ENCODE data around the gene ST3GAL6.

DNA sequence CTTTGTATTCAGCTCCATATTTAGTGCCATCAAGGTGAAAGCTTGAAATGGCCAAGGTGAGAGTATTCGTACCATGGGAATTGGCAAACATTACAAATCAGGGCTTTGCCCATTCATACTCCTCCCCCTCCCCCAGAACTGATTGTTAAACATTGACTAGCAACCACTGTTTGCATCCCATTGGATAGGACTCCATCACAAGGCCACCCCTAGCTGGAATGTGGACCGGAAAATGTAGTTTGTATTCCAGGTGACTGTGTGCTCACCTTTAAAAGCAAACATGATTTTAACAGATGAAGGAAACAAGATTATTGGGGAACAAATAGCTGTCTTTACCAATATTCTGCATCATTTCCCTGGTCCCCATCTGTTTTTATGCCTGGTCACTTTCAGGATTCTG is 14.1 kb downstream of the ST3GAL6 start:
- TF ChIP-seq, protein P1, sequence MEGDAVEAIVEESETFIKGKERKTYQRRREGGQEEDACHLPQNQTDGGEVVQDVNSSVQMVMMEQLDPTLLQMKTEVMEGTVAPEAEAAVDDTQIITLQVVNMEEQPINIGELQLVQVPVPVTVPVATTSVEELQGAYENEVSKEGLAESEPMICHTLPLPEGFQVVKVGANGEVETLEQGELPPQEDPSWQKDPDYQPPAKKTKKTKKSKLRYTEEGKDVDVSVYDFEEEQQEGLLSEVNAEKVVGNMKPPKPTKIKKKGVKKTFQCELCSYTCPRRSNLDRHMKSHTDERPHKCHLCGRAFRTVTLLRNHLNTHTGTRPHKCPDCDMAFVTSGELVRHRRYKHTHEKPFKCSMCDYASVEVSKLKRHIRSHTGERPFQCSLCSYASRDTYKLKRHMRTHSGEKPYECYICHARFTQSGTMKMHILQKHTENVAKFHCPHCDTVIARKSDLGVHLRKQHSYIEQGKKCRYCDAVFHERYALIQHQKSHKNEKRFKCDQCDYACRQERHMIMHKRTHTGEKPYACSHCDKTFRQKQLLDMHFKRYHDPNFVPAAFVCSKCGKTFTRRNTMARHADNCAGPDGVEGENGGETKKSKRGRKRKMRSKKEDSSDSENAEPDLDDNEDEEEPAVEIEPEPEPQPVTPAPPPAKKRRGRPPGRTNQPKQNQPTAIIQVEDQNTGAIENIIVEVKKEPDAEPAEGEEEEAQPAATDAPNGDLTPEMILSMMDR (tag by site-specific recombination; IDR thresholded peaks at IDR 0.05), result no peak
- TF ChIP-seq ZNF423 (tag by site-specific recombination; IDR thresholded peaks at IDR 0.05), result no peak
- TF ChIP-seq, protein P2, sequence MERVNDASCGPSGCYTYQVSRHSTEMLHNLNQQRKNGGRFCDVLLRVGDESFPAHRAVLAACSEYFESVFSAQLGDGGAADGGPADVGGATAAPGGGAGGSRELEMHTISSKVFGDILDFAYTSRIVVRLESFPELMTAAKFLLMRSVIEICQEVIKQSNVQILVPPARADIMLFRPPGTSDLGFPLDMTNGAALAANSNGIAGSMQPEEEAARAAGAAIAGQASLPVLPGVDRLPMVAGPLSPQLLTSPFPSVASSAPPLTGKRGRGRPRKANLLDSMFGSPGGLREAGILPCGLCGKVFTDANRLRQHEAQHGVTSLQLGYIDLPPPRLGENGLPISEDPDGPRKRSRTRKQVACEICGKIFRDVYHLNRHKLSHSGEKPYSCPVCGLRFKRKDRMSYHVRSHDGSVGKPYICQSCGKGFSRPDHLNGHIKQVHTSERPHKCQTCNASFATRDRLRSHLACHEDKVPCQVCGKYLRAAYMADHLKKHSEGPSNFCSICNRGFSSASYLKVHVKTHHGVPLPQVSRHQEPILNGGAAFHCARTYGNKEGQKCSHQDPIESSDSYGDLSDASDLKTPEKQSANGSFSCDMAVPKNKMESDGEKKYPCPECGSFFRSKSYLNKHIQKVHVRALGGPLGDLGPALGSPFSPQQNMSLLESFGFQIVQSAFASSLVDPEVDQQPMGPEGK (tag by site-specific recombination; IDR thresholded peaks at IDR 0.05), result no peak

All from HEK293 (cell line).